Transverse colon (tissue), 3 donors: ENCODE results near the gene SMIM22.

Experiments
- CTCF ChIP-seq, 5 experiments: fragments of 200-600 bp in 3 of 5; fragments of 450-650 bp in 2 of 5; sonication (generic) in 3 of 5; IDR thresholded peaks; 1 replicate in 2 of 5; 2 replicates in 3 of 5; pipeline ENCODE4 v1.5.1; 2016 to 2017; ENCODE audit warnings: antibody characterized with exemption in 5 of 5, inconsistent platforms in 3 of 5, mild to moderate bottlenecking in 2 of 5, moderate library complexity in 1 of 5
- EP300 ChIP-seq: sonication (generic); formaldehyde crosslinking; IDR thresholded peaks from one replicate; pipeline ENCODE4 v1.6.1; 2017; ENCODE audit warnings: antibody characterized with exemption, low read depth
- POLR2A ChIP-seq: fragments of 450-650 bp; IDR thresholded peaks from one replicate; pipeline ENCODE4 v1.6.1; 2016; ENCODE audit warnings: antibody characterized with exemption, mild to moderate bottlenecking, moderate library complexity

GRCh38 chr16:4752351-4753100 lies 42.6 kb upstream of the SMIM22 start:
- no peak for TF ChIP-seq CTCF (IDR thresholded peaks at IDR 0.05)
- TF ChIP-seq POLR2A = no peak
- TF ChIP-seq EP300 = no peak
